Retinal pigment epithelial cell (primary cell): ENCODE data around the gene EFCAB5.
"Not testable (repeated sequence)": the region's sequence is repeated elsewhere in the genome, so short reads cannot be mapped to it uniquely, and the experiment has no call there.

ENCODE experiments used
- DNase-seq: peaks from one replicate; pipeline ENCODE4 v3.0.0-alpha.2; 2010; ENCODE audit warnings: low read depth
- H3K4me3 ChIP-seq: 2 replicates; pipeline ENCODE4 v1.5.1; 2011; ENCODE audit warnings: mild to moderate bottlenecking, low read length, control low read depth, moderate library complexity
- TF ChIP-seq, protein P1 (sequence below): conservative IDR thresholded peaks from 2 replicates; pipeline ENCODE4 v1.5.1; 2011; ENCODE audit warnings: low read depth, low read length, control low read depth, inconsistent platforms

EFCAB5 gene

DNA sequence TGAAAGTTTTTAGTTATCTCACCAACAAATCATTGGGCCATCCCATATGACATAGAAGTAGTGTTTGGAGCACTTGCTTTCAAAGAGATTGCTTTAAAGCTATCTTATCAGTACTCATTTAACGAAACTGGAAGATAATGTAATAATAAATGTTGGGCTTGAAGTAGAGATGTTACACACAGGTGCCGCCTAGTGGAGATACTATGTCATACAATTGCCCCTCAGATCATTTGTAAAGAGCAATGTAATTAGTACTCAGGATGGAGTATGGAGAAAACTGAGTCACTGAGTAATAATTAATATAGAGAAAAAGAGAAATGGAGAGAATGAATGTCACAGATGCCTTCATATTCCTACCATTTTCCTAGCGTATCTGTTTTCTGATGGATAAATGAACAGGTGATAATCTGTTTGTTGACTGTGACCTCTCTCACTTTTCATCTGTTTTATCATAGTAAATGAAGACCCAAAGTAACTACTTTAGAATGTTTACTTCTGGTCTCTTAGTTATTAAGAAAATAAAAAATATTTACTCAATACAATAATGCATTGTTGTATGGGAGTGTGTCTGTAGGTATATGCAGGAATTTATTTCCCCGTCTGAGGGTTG, 80.4 kb downstream of the EFCAB5 start:
- H3K4me3 ChIP-seq = no peak overlapping the region
- TF ChIP-seq, protein P1, sequence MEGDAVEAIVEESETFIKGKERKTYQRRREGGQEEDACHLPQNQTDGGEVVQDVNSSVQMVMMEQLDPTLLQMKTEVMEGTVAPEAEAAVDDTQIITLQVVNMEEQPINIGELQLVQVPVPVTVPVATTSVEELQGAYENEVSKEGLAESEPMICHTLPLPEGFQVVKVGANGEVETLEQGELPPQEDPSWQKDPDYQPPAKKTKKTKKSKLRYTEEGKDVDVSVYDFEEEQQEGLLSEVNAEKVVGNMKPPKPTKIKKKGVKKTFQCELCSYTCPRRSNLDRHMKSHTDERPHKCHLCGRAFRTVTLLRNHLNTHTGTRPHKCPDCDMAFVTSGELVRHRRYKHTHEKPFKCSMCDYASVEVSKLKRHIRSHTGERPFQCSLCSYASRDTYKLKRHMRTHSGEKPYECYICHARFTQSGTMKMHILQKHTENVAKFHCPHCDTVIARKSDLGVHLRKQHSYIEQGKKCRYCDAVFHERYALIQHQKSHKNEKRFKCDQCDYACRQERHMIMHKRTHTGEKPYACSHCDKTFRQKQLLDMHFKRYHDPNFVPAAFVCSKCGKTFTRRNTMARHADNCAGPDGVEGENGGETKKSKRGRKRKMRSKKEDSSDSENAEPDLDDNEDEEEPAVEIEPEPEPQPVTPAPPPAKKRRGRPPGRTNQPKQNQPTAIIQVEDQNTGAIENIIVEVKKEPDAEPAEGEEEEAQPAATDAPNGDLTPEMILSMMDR = peak; percentile 84
- no peak for DNase-seq

GRCh38 chr17:30025325-30025724, 83.9 kb downstream of the EFCAB5 start:
- H3K4me3 ChIP-seq, DNase-seq: not testable (repeated sequence)

GRCh38 chr17:30027676-30028075, 86.2 kb downstream of the EFCAB5 start:
- DNase-seq = no peak
- TF ChIP-seq, protein P1 = no peak
- no peak overlapping the region for H3K4me3 ChIP-seq

- TF ChIP-seq, protein P1 = no peak
- DNase-seq = no peak
- H3K4me3 ChIP-seq = no peak overlapping the region
These were observed 89.9 kb downstream of the EFCAB5 start for GRCh38 chr17:30031214-30031869.

GRCh38 chr17:30035369-30035768, 93.9 kb downstream of the EFCAB5 start:
- TF ChIP-seq, protein P1 = no peak
- no peak for DNase-seq
- H3K4me3 ChIP-seq = no peak overlapping the region

DNA sequence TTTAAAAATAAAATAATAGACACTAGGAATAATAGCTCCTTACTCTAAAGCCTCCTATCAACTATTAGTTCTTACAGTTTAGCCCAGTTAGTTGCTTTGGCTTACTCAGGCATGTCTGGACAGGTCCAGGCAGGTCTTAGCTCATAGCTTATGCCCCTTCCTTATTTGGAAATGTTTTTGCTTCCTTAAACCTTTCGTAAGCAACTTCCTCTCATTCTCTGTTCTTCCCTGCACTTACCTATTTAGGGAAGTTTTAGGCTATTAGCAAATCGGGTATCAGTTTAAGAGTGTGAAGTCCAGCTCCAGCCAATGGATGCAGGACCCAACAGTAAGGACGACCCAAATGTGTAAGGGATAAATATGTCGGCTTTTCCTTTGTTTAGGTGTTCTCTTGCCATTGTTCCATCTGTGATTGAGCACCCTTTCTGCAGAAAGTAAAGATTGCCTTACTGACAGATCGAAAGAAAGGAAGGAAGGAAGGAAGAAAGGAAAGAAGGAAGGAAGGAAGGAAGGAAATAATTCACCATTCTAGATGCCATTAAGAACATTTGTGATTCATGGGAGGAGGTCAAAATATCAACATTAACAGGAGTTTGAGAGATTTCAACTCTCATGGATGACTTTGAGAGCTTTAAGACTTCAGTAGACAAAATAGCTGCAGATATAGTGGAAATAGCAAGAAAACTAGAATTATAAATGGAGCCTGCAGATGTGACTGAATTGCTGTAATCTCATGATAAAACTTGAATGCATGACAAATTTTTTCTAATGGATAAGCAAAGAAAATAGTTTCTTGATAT, 99.5 kb downstream of the EFCAB5 start:
- DNase-seq, H3K4me3 ChIP-seq: not testable (repeated sequence)

DNA sequence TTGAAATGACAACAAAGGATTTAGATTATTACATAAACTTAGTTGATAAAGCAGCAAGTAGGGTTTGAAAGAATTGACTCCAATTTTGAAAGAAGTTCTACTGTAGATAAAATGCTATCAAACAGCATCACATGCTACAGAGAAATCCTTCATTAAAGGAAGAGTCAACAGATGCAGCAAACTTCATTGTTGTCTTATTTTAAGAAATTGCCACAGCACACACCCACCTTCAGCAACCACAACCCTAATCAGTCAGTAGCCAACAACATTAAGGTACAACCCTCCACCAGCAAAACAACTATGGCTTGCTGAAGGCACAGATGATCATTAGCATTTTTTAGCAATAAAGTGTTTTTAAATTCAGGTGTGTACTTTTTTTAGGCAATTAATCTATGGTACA, 100.1 kb downstream of the EFCAB5 start:
- DNase-seq = no peak
- TF ChIP-seq, protein P1 = no peak
- H3K4me3 ChIP-seq = no peak overlapping the region

DNA sequence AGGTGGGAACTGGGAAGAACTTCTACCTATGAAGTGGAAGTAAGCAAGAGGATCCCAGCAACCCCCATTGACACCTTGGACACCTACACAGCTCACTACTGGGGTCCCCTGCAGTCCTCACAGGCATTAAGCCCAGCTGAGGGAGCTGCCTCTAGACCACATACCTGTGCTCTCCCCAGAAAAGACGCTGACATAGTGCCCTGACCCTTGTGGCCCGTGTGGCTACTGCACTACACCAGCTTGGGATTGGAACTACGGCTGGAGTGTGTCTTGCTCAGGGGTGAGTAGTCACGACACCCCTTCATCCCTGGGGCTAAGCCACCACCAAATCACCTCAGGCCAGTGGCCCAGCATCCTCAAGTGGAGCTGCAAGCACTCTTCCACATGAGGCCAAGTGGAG, 120.9 kb downstream of the EFCAB5 start:
- DNase-seq = no peak
- TF ChIP-seq, protein P1 = no peak
- no peak overlapping the region for H3K4me3 ChIP-seq
